ENCODE measurements around the gene CYP3A5. TPM values are rescaled to one million over a fixed set of nuclear protein-coding genes. Genes with fewer than 3 reads are reported as not detected.

CYP3A5 gene
- total and polyA plus RNA-seq, 9 of the 15 experiments (the other 6 are each of a cell fraction or from before 2014, with no cell fraction given) = 0.73 to 2.8 (median 1.5) TPM

- BruUV-seq (replicated peaks) = no TSS peak
- Histone ChIP-seq H3K27ac (ENCODE audit: extremely low read depth, low read depth, low read length) (no peak overlapping the region), H3K4me1 (replicated peaks in 1 of 2; ENCODE audit: control insufficient read depth in 2 of 2, insufficient read depth in 2 of 2, low read length in 2 of 2) (no peaks in the 10 kb centered on the region), H3K79me2 (ENCODE audit: control insufficient read depth, insufficient read depth, low read length) (no peaks in the 10 kb centered on the region), H3K4me3 (no peak overlapping the region), H3K9me3 (replicated peaks; ENCODE audit: control insufficient read depth, insufficient read depth, low read depth, low read length) (no peaks in the 10 kb centered on the region), H4K20me1 (replicated peaks; ENCODE audit: control insufficient read depth, insufficient read depth, low read length) (no peaks in the 10 kb centered on the region), H2AFZ (ENCODE audit: low read depth, low read length) (no peak overlapping the region), H3K9ac (ENCODE audit: insufficient read depth in 1 of 2, low read depth in 2 of 2, low read length in 2 of 2) (no peak overlapping the region), H3K9me1 (ENCODE audit: control insufficient read depth, insufficient read depth, low read length) (no peaks in the 10 kb centered on the region), H3K36me3 (ENCODE audit: control insufficient read depth, insufficient read depth, low read length) (no peaks in the 10 kb centered on the region), H3K4me2 (ENCODE audit: insufficient read depth, low read length) (no peak overlapping the region), H3K27me3 (ENCODE audit: control insufficient read depth in 2 of 2, insufficient read depth in 2 of 2, low read length in 2 of 2) (no peaks in the 10 kb centered on the region)
- ATAC-seq (no peak), DNase-seq (ENCODE audit: extremely low read depth in 1 of 4, low spot score in 3 of 4) (no peak), FAIRE-seq (no peak)
- CTCF ChIA-PET (ENCODE audit: low intra/inter-chr PET ratio) = no interaction called here
- 84% methylated on average over 3 of the region's 3 CpGs for WGBS (ENCODE audit: insufficient coverage, low coverage, missing lambda C conversion rate)
- intact Hi-C loops (cut with micrococcal nuclease) = no loop called here
- in situ Hi-C loops (cut with MboI) = no loop called here
- POLR2A ChIA-PET = interaction anchor here (0.6 kb wide), 1 partner anchor 591 kb away, joined by 3 read pairs; no protein-coding TSS in a partner anchor
- TF ChIP-seq NKRF (IDR thresholded peaks at IDR 0.05; ENCODE audit: borderline replicate concordance) (no peak), POLR2B (IDR thresholded peaks at IDR 0.05; ENCODE audit: low read depth, partially characterized antibody) (no peak), CGGBP1 (CRISPR knock-in tag; IDR thresholded peaks at IDR 0.05) (no peak), ZBTB11 (CRISPR knock-in tag; IDR thresholded peaks at IDR 0.05) (no peak), CBFB (CRISPR knock-in tag; IDR thresholded peaks at IDR 0.05) (no peak), ZBTB1 (CRISPR knock-in tag; IDR thresholded peaks at IDR 0.05; ENCODE audit: borderline replicate concordance, low read depth) (no peak), ZSCAN29 (IDR thresholded peaks at IDR 0.05) (no peak), STAT5A (IDR thresholded peaks at IDR 0.05; ENCODE audit: borderline replicate concordance, low read length) (no peak), TBP (optimal IDR thresholded peaks at IDR 0.05; ENCODE audit: low read depth, low read length) (no peak), NCOR1 (IDR thresholded peaks at IDR 0.05) (no peak), SMC3 (conservative IDR thresholded peaks at IDR 0.05; ENCODE audit: insufficient read depth, low read depth, low read length) (no peak), NCOA4 (IDR thresholded peaks at IDR 0.05; ENCODE audit: partially characterized antibody) (no peak), PTRF (tag; IDR thresholded peaks at IDR 0.05) (no peak), KDM2B (CRISPR knock-in tag; IDR thresholded peaks at IDR 0.05) (no peak), TEAD1 (CRISPR knock-in tag; IDR thresholded peaks at IDR 0.05) (no peak), NFXL1 (CRISPR knock-in tag; IDR thresholded peaks at IDR 0.05) (no peak), IFI16 (CRISPR knock-in tag; IDR thresholded peaks at IDR 0.05) (no peak), TAF15 (IDR thresholded peaks at IDR 0.05; ENCODE audit: low read depth, low read length) (no peak)
Observed at GRCh38 chr7:99653754-99654153, 26.0 kb downstream of the CYP3A5 start.

All from K562 (cell line).